HS-5 (cell line): ENCODE measurements around the gene SH3PXD2A.

Experiments
- DNase-seq: peaks from one replicate; pipeline ENCODE4 v3.0.0-alpha.2; 2012; ENCODE audit warnings: low read depth

The SH3PXD2A gene

DNA sequence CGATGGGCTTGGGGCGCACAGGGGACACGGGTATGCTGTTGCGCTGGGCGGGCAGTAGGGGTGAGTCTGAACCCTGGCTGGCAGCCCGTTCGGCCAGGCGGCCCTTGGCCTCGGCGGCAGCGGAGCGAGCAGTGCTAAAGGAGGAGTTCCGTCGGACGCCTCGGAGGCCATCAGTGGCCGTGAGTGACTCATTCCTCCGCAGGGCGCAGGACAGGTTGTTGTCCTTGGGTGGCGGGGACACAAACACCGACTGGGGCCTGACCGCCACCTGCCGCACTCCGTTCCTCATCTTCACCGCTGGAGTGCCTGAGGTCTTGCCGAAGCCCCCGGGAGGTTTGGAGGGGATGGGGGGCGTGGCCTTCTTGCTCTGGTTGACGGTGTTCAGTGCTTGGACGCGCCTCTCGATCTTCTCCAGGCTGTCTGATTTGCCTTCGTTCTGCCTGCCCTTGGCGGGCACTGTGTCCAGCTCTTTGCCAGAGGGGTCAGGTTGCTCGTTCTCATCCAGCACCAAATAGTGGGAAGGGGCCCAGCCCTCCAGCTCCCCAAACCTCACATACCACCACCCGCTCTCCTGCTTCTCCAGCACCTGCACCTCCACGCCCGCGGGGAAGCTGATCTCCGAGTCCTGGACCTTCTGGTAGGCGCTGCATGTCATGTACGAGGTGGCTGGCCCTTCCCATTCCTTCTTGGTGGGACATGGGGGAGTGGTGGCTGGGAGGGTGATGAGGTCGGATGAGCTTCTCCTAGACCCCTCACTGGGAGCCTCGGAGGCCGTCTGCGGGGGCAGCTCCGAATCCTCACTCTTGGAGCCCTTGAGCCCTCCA, 253.1 kb downstream of the SH3PXD2A start:
- no peak for DNase-seq

DNA sequence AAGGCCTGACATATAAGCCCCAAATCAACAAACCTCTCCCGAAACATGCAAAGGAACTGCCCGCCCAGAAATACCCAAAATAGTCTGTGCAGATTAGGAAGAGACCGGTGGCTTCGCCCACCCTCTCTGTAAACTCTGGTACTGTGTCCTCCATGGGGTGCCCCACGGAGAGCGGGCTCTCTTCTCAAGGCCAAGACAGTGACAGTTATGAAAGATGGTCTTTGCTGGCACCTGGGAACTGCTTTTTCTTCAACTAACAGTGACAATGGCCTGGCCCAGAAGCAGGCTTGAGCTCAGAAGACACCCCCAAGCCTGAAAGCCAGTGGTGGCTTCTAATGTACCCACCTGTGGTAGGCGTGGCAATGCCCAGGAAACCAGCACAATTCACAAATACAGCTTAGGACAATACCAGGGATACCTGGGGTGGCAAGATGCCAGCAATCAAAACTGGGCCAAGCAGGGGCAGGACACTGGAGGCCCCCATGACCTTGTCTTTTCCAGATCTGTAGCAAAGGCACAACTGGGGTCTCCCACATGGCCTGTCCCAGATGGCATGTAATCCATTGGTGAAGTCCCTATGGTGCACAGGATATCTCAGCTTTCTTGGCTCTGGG, 254.3 kb downstream of the SH3PXD2A start:
- DNase-seq, result no peak

DNA sequence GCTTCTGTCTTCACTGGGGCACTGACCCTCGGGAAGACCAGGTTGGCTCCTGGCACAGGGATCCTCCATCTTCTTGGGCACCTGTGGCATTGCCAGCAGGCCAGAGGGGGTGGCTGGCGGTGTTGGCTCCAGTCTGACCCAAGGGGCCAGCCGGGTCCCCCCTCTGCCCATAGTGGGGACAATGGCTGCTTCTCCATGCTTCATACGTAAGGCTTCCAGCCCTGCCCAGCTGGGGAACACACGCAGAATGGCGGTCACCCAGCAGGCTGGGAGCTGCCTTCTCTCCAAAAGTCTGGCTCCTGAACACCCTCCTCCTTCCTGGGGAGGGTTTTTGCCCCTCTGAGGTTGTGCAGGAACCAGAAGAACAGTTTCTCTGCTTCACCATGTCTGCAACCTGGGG, 255.1 kb downstream of the SH3PXD2A start:
- no peak for DNase-seq

DNA sequence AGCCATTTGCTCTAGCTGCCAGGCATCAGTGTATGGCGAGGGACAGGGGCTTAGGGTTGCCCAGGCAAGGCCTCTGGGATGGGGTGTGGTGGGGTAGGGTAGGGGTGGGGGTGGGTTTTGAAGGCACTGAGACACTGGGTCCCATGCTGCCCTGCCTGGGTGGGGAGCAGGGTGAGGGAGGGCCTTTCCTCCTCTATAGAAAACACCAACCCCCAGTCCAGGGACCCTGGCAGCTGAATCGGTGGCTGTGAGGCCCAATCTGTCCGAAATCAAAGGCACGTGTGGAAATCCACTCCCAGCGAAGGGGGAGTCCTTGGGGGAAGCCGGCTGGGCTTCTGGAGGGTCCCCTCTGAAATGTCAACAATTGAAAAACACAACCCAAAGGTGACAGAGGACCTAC, 255.5 kb downstream of the SH3PXD2A start:
- DNase-seq, result no peak

DNA sequence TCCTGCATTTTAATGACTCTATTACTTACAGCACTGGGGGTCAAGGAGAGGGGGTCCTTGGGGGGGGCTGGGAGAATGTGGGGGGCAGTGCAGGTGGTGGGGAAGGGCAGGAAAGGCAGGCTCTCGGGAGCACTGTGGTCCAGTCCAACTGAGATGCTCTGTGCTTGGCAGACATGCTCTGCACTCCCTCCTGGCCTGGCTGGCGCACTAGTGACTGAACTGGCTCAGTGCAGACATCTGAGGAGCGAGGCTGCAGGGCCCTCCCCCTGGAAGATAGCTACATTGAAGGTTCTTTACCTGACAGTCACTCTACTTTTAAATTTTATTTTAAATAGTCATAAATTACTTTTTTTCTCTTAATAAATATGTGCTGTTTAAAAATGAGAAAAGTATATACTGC, 256.2 kb downstream of the SH3PXD2A start:
- DNase-seq, result no peak

DNA sequence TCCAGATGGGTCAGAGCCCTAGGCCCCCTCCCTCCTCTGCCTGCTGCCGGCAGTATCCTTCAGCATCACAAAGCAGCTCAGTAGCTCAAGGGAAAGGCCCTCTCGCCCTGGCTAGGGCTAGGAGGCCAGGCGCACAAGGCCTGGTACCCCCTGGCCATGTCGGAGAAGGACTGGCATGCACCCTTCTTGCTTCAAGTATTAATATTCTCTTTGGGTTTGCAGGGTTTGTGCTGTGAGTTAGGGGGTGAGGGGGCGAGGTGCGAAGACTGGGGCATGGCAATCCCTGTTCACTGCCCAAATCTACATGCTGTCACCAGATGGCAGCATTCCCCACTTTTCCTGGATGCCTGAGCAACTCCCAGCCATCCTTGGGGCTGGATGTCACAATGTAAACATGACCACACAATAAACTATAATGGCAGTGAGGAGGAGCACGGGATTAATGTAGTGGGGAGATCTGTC, 256.7 kb downstream of the SH3PXD2A start:
- DNase-seq, result peak; percentile 45

DNA sequence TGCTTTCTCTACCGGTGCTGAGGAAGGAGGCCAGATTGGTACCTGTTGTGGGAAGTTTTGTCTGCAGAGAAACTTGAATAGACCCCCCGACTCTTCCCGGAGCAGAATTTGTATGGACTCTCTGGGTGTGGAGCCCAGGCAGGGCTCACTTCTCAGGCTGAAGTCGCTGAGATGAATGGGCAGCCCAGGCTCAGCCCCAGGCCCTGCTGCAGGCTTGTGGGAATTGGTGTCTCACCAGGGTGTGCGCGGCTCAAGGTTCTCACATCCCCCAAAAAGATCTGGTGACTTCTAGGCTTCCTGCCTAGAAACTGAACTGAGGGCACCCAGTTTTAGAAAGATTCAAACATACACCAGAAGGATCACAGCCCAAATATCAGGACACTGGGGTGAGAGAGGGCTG, 258.4 kb downstream of the SH3PXD2A start:
- no peak for DNase-seq

DNA sequence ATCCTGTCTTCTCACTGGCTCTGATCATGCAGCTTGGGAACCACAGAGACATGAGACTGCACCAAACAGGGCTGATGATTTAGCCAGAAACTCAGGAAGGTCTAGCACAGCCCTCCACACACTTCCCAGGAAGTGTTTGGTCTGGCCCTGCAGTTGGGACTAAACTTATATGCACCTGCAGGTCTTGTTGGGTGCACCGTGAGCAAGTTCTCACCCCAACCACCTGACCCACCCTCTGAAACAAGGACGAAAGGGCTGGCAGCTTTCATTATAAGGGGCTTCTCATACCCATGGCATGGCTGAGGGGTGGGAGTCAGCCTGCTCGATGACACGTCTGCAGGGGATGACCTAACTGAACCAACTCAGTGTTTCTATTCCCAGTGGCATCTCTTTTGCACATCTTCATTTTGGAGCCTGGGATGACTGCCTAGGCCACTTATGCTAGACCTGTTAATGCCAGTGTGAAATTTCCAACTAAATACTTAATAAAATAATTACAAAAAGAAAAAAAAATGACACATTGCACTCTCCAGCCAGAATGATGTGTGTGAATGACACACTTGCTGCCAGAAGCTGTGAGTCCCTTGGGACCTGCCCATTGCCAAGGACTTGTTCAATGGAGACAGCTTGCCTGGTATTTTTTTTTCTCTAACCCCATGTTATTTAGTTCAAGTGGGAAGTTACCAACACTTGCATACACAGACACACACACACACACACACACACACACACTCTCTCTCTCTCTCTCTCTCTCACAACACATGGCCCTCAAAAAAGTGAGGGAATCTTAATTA, 259.2 kb downstream of the SH3PXD2A start:
- DNase-seq, result no peak

DNA sequence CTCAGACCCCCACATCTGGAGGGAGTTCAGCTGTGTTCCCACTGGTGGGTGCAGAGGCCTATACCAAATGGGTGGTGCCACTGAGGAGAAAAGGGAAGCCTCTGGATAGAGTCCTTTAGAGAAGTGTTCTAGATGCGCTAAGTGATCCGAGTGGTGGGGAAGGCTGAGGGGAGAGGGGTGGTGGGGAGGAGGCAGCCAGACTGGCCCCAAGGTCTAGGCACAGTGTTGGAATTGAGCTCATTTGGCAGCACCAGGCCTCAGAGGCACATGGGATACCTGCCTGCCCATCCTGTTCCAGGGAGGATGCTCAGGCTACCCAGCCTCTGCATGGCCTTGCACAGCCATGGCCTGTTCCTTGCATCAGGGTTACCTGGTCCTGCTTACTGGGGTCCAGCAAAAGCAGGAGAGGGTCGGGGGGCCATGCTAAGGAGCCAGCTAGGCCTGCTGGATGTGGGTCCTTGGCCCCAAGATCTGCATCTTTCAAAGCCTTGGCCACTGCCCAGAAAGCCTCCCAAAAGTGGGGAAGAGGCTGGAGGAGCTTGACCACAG, 262.3 kb downstream of the SH3PXD2A start:
- no peak for DNase-seq

DNA sequence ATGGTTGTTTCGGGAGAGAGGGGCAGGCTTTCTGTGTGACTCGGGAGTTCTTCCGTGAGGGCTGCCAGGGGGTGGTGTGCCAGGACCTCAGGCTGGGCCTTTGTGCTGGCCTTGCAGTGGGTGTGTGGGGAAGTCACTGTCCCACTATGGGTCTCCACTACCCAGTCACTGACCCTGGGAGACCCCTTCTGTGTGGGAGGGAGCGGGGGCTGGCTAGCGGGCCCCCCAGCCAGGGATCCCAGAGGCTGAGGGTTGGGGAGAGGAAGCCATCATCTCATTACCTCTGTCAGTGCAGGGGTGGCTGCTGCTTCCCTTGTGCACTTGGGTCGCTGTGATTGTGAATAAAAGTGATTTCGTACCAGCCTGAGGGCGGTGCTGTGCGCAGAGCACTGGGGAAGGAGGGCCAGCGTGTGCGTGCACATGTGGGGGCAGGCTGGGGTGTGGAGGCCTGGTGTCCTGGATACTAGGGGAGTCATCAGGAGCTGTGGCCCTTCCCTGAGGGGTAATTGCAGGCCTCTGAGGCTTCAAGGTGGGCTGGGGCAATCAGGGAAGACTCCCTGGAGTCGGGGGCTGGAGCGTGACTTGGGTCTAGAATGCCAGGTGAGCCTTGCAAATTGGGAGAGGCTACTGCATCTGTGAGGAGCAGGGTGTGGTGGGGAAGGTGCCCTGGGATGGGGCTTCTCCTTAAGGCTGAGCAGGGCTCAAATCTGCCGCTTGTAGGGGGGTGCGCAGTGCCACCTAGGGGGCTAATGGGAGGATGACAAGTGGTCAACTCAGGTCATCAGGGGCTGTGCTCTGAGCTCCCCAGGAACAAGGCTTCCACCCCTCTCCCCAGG, 263.0 kb downstream of the SH3PXD2A start:
- no peak for DNase-seq

DNA sequence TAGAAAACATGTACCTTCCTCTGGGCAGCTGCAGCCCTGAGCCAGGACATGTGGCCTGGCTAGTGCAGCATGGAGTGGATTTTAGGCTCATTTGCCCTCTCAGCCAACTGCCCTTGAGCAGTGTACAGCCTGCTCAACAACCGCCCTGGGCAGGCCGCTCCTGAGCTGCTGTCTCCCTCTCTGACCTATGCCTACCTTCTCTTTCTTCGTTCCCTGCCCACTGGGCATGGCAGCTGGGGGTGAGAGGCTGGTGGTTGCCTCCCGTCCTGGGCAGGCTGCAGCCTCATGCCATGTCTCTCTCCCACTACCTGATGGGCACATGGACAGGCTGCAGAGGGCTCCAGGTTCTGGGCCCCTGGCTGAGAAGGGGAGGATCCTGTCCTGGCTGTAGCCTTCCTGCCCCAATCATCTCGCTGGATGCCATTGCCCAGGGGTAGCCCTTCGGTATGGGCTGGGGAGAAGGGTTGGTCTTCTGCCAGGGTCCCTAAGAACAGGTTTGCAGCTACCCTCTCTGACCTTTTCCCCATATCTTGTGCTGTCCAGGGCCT, 264.6 kb downstream of the SH3PXD2A start:
- DNase-seq, result no peak

DNA sequence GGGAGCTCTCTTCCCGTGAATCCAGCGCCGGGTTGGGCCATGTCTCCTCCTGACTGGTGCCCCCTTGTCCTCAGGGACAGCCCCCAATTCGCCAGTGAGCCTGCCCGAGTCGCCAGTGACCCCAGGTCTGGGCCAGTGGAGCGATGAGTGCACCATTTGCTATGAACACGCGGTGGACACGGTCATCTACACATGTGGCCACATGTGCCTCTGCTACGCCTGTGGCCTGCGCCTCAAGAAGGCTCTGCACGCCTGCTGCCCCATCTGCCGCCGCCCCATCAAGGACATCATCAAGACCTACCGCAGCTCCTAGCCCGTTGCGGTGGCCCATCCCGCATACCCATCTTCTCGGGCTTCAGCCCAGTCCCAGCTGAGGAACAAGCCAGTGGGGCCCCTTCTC, 265.3 kb downstream of the SH3PXD2A start:
- no peak for DNase-seq

DNA sequence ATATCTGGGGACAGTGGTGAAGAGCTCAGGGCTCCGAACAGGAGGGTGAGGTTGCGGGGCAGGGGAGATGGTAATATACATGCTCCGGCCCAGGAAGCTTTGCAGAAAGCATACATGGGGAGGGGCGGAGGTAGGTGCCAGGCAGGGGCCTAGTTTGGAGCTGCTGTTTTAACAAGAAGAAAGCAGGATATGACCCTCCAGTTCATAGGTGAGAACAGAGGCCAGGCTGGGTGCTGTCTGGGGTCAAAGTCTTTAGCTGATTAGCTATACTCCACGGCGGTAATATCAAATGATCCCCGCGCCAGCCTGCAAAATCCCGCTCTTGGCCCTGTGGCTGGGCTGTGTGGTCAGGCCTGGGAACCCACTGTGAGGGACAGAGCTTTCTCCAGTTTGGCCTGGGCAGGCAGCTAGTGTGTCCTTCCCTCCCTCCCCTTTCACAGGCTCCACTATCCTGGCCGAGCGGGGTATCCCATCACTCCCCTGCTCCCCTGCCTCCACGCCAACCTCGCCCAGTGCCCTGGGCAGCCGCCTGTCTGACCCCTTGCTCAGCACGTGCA, 266.2 kb downstream of the SH3PXD2A start:
- DNase-seq, result no peak

DNA sequence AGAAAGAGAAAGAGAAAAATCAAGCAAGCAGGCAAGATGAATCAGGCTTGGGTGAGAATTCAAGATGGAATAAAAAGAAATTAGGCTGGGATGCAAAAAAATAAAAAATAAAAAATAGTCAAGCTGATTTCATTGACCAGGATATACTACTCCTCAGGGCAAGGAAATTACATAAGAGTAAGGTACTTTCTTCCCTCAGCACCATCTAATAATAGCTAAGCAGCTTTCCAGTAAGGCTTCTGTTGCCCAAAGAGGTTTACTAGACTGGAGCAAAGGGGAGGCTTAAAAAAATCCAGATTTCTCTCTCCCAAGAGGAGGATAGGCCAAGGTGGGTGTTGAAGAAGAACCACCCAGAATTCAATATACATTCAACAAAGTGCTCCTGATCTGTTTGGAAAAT, 268.3 kb downstream of the SH3PXD2A start:
- DNase-seq, result no peak

DNA sequence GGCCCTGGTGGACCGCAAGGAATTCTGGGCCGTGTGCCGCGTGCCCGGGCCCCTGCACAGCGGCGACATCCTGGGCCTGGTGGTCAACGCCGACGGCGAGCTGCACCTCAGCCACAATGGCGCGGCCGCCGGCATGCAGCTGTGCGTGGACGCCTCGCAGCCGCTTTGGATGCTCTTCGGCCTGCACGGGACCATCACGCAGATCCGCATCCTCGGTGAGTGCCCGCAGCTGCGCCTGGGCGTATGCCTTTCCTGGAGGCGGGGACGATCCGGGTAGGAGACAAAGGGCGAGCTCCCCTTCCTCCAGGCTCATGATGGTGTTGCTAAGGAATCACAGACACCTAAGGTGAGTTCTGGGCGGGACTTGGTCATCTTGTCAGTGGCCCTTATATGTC, 270.4 kb downstream of the SH3PXD2A start:
- no peak for DNase-seq

DNA sequence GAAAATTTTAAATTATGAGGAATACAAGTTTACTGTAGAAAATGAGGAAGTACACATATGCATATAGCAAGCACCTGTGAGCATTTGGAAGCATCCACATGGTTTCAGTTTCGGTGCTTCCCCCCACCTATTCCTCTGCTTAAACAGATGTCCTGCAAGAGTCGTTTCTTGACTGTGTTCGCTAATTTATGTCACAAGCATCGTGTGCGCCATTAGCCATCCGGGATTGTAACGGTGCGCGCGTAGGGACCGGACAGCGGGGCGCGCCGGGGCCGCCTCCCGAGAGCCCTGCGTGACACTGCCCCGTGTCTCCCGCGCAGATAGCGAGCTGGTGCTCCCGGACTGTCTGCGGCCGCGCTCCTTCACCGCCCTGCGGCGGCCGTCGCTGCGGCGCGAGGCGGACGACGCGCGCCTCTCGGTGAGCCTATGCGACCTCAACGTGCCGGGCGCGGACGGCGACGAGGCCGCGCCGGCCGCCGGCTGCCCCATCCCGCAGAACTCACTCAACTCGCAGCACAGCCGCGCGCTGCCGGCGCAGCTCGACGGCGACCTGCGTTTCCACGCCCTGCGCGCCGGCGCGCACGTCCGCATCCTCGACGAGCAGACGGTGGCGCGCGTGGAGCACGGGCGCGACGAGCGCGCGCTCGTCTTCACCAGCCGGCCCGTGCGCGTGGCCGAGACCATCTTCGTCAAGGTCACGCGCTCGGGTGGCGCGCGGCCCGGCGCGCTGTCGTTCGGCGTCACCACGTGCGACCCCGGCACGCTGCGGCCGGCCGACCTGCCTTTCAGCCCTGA, 271.0 kb downstream of the SH3PXD2A start:
- no peak for DNase-seq

DNA sequence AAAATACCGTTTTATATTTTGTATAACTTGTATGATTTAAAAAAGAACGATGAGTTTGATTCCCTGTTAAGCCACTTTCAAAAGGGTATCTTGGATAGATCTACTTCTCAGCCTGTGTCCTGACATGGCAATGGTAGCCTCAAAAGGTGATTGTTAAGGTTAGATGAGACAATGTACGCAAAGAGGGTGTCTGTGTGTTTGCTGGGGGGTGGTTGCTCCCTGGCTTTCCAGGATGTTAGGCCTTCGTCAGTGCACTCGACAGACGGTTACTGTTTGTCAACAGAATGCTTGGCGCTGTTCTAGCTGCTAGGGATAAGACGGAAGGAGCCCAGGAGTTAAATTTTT, 271.5 kb downstream of the SH3PXD2A start:
- DNase-seq, result no peak

DNA sequence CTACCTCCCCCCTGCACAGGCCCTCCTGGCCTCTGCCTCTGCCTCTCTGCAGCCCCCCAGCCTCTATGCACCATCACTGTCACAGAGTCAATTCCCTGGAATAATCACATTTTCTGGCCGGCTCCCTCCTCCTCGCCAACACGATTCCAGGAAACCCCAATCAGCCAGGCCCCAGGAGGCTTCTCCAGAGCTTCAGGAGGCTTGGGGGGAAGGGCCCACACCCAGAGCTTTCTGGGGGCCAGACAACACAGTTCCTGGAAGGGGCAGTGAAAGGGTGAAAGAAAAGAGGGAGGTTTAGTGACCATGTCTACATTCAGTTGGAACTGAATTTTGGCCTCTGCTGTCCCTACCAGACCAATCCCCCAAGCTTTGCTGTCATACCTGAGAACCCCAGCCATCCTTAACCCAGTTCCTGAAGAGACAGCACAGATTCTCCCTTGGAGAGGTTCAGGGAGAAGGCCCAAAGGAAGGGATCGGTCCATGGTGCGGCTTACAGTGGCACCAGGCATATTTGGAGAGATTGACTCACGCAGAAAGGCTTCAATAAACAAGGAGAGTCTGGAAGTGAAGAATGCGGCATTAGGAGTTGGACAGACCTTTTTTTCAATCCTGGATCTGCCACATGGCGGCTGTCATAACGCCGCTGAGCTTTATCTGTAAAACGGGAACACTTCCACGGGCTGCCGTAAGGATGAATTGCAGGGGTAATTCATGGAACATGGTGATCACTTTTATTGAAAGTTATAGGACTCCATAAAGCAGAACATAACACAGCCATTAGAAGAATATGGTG, 272.8 kb downstream of the SH3PXD2A start:
- DNase-seq, result no peak

DNA sequence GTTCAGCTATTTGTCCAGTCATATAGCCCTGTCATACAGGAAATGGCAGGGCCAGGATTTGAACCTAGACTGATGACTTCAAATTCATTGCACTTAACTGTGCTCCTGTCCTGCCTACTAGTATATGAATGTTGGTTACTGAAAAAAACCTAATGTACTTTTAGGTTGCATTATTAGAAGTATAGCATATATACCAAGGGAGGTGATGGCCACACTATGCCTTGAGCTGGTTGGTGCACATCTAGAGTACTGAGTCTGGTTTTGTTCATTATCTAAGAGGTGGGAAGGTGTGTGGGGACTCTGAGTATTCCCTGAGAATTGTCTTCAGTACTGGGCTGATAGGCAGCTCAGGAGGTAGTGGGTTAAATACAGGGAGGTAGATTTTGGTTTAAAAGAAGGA, 273.9 kb downstream of the SH3PXD2A start:
- no peak for DNase-seq

DNA sequence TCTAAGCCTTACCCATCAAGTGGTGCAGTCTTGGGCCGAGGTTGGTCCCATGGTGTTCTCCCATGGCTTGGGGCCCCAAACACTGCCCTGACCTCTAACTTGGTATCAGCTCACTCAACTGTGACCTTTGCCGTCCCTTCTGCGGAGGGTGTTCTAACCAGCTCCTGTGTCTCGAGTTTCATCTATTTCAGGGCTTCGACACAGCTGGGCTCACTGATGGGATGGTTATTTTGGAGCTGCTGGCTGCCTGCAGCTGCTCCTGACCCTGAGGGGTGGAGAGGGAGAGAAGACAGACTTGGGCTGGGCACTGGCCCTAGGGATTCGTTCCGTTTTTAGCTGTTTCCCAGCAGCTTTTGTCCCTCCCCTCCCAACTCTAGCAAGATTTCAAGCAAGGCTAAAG, 274.9 kb downstream of the SH3PXD2A start:
- no peak for DNase-seq
